Heart left ventricle (tissue), 16 donors: Measurements from ENCODE around the gene MITF. TPM values are rescaled to one million over a fixed set of nuclear protein-coding genes. Genes with fewer than 3 reads are reported as not detected.

Experiments used
- ATAC-seq, 4 donors: fragments of 200-7000 bp; cut with Tn5 transposase; one replicate each; pipeline ENCODE4 v1.9.1; 2020 to 2022; ENCODE audit warnings: moderate library complexity in 4 of 4, mild to moderate bottlenecking in 3 of 4, moderate number of reproducible peaks in 1 of 4
- DNase-seq, 5 donors: peaks; one replicate each; pipeline ENCODE4 v3.0.0-alpha.2; 2020
- H3K27ac ChIP-seq, 12 donors: fragments of 200-600 bp; sonication (generic) in 4 of 12; one replicate each; pipeline versions ENCODE4 v1.5.0 to v1.8.0; 2016 to 2022; ENCODE audit warnings: mild to moderate bottlenecking in 2 of 12
- H3K27me3 ChIP-seq, 9 donors: fragments of 200-600 bp; sonication (generic) in 2 of 9; one replicate each; pipeline versions ENCODE4 v1.5.1 to v1.8.0; 2016 to 2022; ENCODE audit warnings: mild to moderate bottlenecking in 3 of 9
- H3K36me3 ChIP-seq, 9 donors: fragments of 200-600 bp; sonication (generic) in 2 of 9; one replicate each; pipeline versions ENCODE4 v1.5.0 to v1.8.0; 2018 to 2022; ENCODE audit warnings: mild to moderate bottlenecking in 2 of 9
- H3K4me1 ChIP-seq, 12 donors: fragments of 200-600 bp; sonication (generic) in 4 of 12; one replicate each; pipeline versions ENCODE4 v1.5.0 to v1.8.0; 2016 to 2022; ENCODE audit warnings: mild to moderate bottlenecking in 3 of 12
- H3K4me3 ChIP-seq, 12 donors: fragments of 200-600 bp; sonication (generic) in 4 of 12; one replicate each; pipeline versions ENCODE4 v1.5.0 to v1.8.0; 2017 to 2022; ENCODE audit warnings: mild to moderate bottlenecking in 9 of 12, moderate library complexity in 4 of 12
- H3K9me3 ChIP-seq, 12 donors: fragments of 200-600 bp; sonication (generic) in 4 of 12; one replicate each; pipeline versions ENCODE4 v1.5.0 to v1.8.0; 2016 to 2022; ENCODE audit warnings: mild to moderate bottlenecking in 1 of 12
- CTCF ChIP-seq, 12 donors: fragments of 200-600 bp; sonication (generic) in 4 of 12; IDR thresholded peaks; one replicate each; pipeline versions ENCODE4 v1.5.0 to v1.8.0; 2018 to 2022; ENCODE audit warnings: antibody characterized with exemption in 12 of 12, mild to moderate bottlenecking in 5 of 12
- POLR2A ChIP-seq, 2 donors: fragments of 450-650 bp; IDR thresholded peaks; one replicate each; pipeline ENCODE4 v1.6.1; 2017; ENCODE audit warnings: antibody characterized with exemption in 2 of 2, mild to moderate bottlenecking in 2 of 2, moderate library complexity in 2 of 2
- WGBS, 4 donors: extraction: QIAGEN DNeasy Blood & Tissue Kit in 2 of 4; methylation state at CpG; one replicate each; pipeline versions ENCODE4 v1.1.5 to v1.1.7; 2013 to 2018; 5-methylcytosine and 5-hydroxymethylcytosine counted together
- intact Hi-C, 10 donors: fragments of 100-400 bp; cut with DNase I; formaldehyde crosslinking; loops; one replicate each; pipeline versions ENCODE4 v1.11.1 to v1.14.2; 2022
- polyA plus RNA-seq, 2 donors: library from polyadenylated mRNA; stranded (reverse); fragments of 200-250 nt; gene quantifications; one replicate each; pipeline ENCODE4 v1.2.3, GENCODE V29; 2013
- total RNA-seq, 9 donors: library from RNA; depleted of rRNA in 2 of 9; stranded (reverse); fragments of >200 nt in 2 of 9; fragmentation: NEBNext Ultra II Directional in 3 of 9; extraction: Animal tissue kit (Norgen Biotek cat#: 25700) in 3 of 9; gene quantifications; one replicate each; pipeline versions ENCODE4 v1.1.0 to v1.2.4, GENCODE V29; 2016 to 2023
- donor health status: ischemic (EF 13 %, LVEDD 7.1; RV severe dilation, severe dysfunction).
- donor health status: healthy with polysubstance abuse.
- donor health status: DM: no; HTN: yes; CAD: no.
- donor health status: DM: no; HTN: no; CAD: no.
- donor health status: ischemic (EF 25% LVEDD 6.9; RV normal size, moderate dysfunction).
- donor health status: ischemic (EF 25% LVEDD 5.7; RV mildly dilated, moderate dysfunction).
- donor health status: healthy.
- donor health status: DM: yes; HTN: yes; CAD: no.
- donor health status: ischemic (EF 35%, LVEDD 5.7; RV mildly dilated, moderate dysfunction).
- donor health status: nonischemic (EF 11% LVEDD 7.7; RV severe dilation, severe dysfunction).
- donor health status: DM: yes; HTN: yes; CAD: no.
- donor health status: PGD.
- donor health status: ischemic (EF 29% LVEDD 5.4; RV normal size, mild dysfunction).
- donor health status: nonischemic (EF 23%, LVEDD 6.1; RV moderate dilation, normal function).

Gene MITF
- total and polyA plus RNA-seq, 11 donors, result 17.9 to 114 (median 81.1) TPM

GRCh38 chr3:69881051-69881450 is 141.8 kb downstream of the MITF start:
- H3K4me3 ChIP-seq, result no peak overlapping the region
- DNase-seq (no peak), ATAC-seq (no peak)
- WGBS, 4 donors, result 37 to 48% (median 44%) methylated on average over 1 of the region's 1 CpG
- H3K27me3 ChIP-seq, result no peaks in the 10 kb centered on the region
- intact Hi-C loops, result no loop called here
- peaks cover 0 to 15% (median 0%) of the 10 kb centered on the region in 9 donors for H3K36me3 ChIP-seq
- no peak overlapping the region for H3K27ac ChIP-seq
- H3K4me1 ChIP-seq, result peaks cover 0 to 19% (median 4%) of the 10 kb centered on the region in 12 donors
- H3K9me3 ChIP-seq, result no peaks in the 10 kb centered on the region
- TF ChIP-seq CTCF (IDR thresholded peaks at IDR 0.05) (no peak), POLR2A (IDR thresholded peaks at IDR 0.05) (no peak)

- Histone ChIP-seq H3K27me3 (no peaks in the 10 kb centered on the region), H3K27ac (no peak overlapping the region), H3K36me3 (peaks cover 0 to 15% (median 0%) of the 10 kb centered on the region in 9 donors), H3K4me1 (peaks cover 0 to 17% (median 4%) of the 10 kb centered on the region in 12 donors), H3K4me3 (no peak overlapping the region), H3K9me3 (no peaks in the 10 kb centered on the region)
- 87 to 88% (median 88%) methylated on average over 5 of the region's 5 CpGs for WGBS, 4 donors
- ATAC-seq (no peak), DNase-seq (no peak)
- intact Hi-C loops, result no loop called here
- TF ChIP-seq POLR2A (IDR thresholded peaks at IDR 0.05), result no peak
- no peak for TF ChIP-seq CTCF (IDR thresholded peaks at IDR 0.05)
Observed at GRCh38 chr3:69881756-69882428, 142.6 kb downstream of the MITF start.

- H3K4me1 ChIP-seq, result peaks cover 0 to 16% (median 3%) of the 10 kb centered on the region in 12 donors
- no peak for TF ChIP-seq POLR2A (IDR thresholded peaks at IDR 0.05)
- no peak for TF ChIP-seq CTCF (IDR thresholded peaks at IDR 0.05)
- DNase-seq, result no peak
Observed at GRCh38 chr3:69882560-69882959, 143.3 kb downstream of the MITF start.

GRCh38 chr3:69888040-69888942 is 149.0 kb downstream of the MITF start:
- intact Hi-C loops, result no loop called here
- Histone ChIP-seq H3K27ac (peak overlapping the region in 5 of 12 donors; percentile 26 to 55 (median 41)), H3K36me3 (peaks cover 0 to 12% (median 0%) of the 10 kb centered on the region in 9 donors), H3K4me1 (peaks cover 0 to 36% (median 7%) of the 10 kb centered on the region in 12 donors), H3K4me3 (no peak overlapping the region), H3K9me3 (no peaks in the 10 kb centered on the region), H3K27me3 (no peaks in the 10 kb centered on the region)
- TF ChIP-seq CTCF (IDR thresholded peaks at IDR 0.05) (no peak), POLR2A (IDR thresholded peaks at IDR 0.05) (no peak)
- ATAC-seq, result no peak
- DNase-seq, result no peak
- 69 to 77% (median 74%) methylated on average over 13 of the region's 13 CpGs for WGBS, 4 donors

More at GRCh38 chr3:69882560-69882959, 143.3 kb downstream of the MITF start:
- Histone ChIP-seq H3K9me3 (no peaks in the 10 kb centered on the region), H3K4me3 (no peak overlapping the region), H3K36me3 (peaks cover 0 to 15% (median 0%) of the 10 kb centered on the region in 9 donors), H3K27ac (no peak overlapping the region), H3K27me3 (no peaks in the 10 kb centered on the region)
- intact Hi-C loops, result no loop called here
- no peak for ATAC-seq
- WGBS, 4 donors, result 77 to 90% (median 85%) methylated on average over 4 of the region's 4 CpGs
